Right lobe of liver (tissue), 6 donors: Measurements from ENCODE around the gene CDKL4. TPM values are rescaled to one million over a fixed set of nuclear protein-coding genes. Genes with fewer than 3 reads are reported as not detected.

Experiments
- ATAC-seq, 4 donors: fragments of 200-7000 bp; cut with Tn5 transposase; one replicate each; pipeline ENCODE4 v1.9.1; 2020; ENCODE audit warnings: mild to moderate bottlenecking in 4 of 4, moderate library complexity in 4 of 4
- DNase-seq, 3 donors: peaks; one replicate each; pipeline ENCODE4 v3.0.0-alpha.2; 2020
- H3K27ac ChIP-seq, 3 donors: fragments of 200-600 bp; one replicate each; pipeline ENCODE4 v1.8.0; 2022
- H3K27me3 ChIP-seq, 2 donors: fragments of 200-600 bp; one replicate each; pipeline ENCODE4 v1.8.0; 2022
- H3K36me3 ChIP-seq, 4 donors: fragments of 200-600 bp; sonication (generic) in 1 of 4; one replicate each; pipeline versions ENCODE4 v1.5.1 to v1.8.0; 2017 to 2022; ENCODE audit warnings: control low read depth in 1 of 4
- H3K4me1 ChIP-seq, 4 donors: fragments of 200-600 bp; sonication (generic) in 1 of 4; one replicate each; pipeline versions ENCODE4 v1.5.1 to v1.8.0; 2017 to 2022; ENCODE audit warnings: control low read depth in 1 of 4
- H3K4me3 ChIP-seq, 3 donors: fragments of 200-600 bp; one replicate each; pipeline ENCODE4 v1.8.0; 2022
- H3K9me3 ChIP-seq, 4 donors: fragments of 200-600 bp; sonication (generic) in 1 of 4; one replicate each; pipeline versions ENCODE4 v1.5.1 to v1.8.0; 2017 to 2022; ENCODE audit warnings: control low read depth in 1 of 4
- POLR2A ChIP-seq: fragments of 450-650 bp; IDR thresholded peaks from one replicate; pipeline ENCODE4 v1.6.1; 2017; ENCODE audit warnings: antibody characterized with exemption, mild to moderate bottlenecking
- WGBS: methylation state at CpG from one replicate; pipeline ENCODE4 v1.1.6; 2018; ENCODE audit warnings: low coverage, low lambda C conversion rate; ENCODE audit not compliant: insufficient coverage; ENCODE audit errors: missing lambda C conversion rate; 5-methylcytosine and 5-hydroxymethylcytosine counted together
- intact Hi-C, 2 donors: fragments of 100-400 bp; cut with DNase I; formaldehyde crosslinking; loops; one replicate each; pipeline versions ENCODE4 v1.11.2 to v1.14.1; 2022
- total RNA-seq, 6 experiments: library from RNA; depleted of rRNA in 2 of 6; stranded (reverse); fragments of >200 nt in 2 of 6; fragmentation: NEBNext Ultra II Directional in 3 of 6; extraction: Animal tissue kit (Norgen Biotek cat#: 25700) in 3 of 6; gene quantifications; one replicate each; pipeline versions ENCODE4 v1.1.0 to v1.2.4, GENCODE V29; 2016 to 2023
- TF ChIP-seq, protein P1 (sequence below), 4 donors: fragments of 200-600 bp in 3 of 4; fragments of 450-650 bp in 1 of 4; IDR thresholded peaks; one replicate each; pipeline versions ENCODE4 v1.5.1 to v1.8.0; 2016 to 2022; ENCODE audit warnings: antibody characterized with exemption in 4 of 4, mild to moderate bottlenecking in 2 of 4
- donor health status: DM: no; HTN: yes; CAD: no.
- donor health status: DM: no; HTN: no; CAD: no.
- donor health status: DM: no; HTN: no; CAD: no.
- donor health status: DM: no; HTN: yes; CAD: no.
- donor health status: DM: no; HTN: yes; CAD: no.

The CDKL4 gene
- total RNA-seq, 6 experiments from 2014 or later: 0.18 to 0.27 (median 0.25) TPM; not detected in 3

DNA sequence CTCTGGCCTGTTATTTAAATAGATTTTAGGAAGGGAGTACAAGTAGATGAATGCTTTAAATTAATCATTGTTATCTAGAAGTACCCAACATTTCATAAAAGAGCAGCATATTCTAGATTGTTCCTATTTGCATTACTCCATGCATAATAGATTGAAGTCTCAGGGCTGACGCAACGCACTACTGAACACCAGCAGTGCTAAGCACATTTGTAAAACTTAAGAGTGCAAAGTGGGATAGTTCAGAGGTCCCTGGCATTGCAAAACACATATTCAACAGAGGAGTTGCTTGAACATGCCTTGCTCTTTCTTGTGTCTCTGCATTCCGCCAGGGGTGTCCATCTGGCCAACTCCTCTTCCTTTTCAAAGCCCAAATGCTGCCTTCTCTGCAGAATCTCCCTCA, 22.3 kb downstream of the CDKL4 start:
- H3K4me1 ChIP-seq: no peaks in the 10 kb centered on the region
- no peak for ATAC-seq
- H3K4me3 ChIP-seq: no peak overlapping the region
- DNase-seq: no peak
- no peak for TF ChIP-seq POLR2A
- TF ChIP-seq, protein P1, sequence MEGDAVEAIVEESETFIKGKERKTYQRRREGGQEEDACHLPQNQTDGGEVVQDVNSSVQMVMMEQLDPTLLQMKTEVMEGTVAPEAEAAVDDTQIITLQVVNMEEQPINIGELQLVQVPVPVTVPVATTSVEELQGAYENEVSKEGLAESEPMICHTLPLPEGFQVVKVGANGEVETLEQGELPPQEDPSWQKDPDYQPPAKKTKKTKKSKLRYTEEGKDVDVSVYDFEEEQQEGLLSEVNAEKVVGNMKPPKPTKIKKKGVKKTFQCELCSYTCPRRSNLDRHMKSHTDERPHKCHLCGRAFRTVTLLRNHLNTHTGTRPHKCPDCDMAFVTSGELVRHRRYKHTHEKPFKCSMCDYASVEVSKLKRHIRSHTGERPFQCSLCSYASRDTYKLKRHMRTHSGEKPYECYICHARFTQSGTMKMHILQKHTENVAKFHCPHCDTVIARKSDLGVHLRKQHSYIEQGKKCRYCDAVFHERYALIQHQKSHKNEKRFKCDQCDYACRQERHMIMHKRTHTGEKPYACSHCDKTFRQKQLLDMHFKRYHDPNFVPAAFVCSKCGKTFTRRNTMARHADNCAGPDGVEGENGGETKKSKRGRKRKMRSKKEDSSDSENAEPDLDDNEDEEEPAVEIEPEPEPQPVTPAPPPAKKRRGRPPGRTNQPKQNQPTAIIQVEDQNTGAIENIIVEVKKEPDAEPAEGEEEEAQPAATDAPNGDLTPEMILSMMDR (IDR thresholded peaks at IDR 0.05): no peak
- no peak overlapping the region for H3K27ac ChIP-seq
- H3K27me3 ChIP-seq: no peaks in the 10 kb centered on the region
- 83% methylated on average over 3 of the region's 3 CpGs for WGBS
- H3K9me3 ChIP-seq: no peaks in the 10 kb centered on the region
- no peaks in the 10 kb centered on the region for H3K36me3 ChIP-seq
- intact Hi-C loops: loop anchor here in 1 of 2 donors (10.0 kb wide), 1 partner anchor 167 kb away; no protein-coding TSS in a partner anchor

DNA sequence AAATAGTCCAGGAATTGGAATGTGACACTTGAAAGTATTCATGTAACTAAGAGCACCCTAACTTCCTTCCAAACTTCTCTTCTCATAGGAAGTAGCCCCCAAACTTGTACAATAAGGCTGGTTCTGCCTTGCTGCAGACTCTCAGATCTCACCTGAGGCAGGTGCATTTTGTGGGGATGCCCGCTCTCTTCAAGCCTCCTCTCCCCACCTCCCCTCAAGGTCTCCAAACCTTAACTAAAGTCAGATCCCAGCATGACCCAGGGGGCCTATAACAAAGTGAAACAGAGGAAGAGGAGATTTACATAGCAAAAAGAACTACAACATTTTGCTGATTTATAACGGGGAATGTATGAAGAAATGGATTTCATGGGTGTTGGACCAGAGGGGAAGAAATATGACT, 23.6 kb downstream of the CDKL4 start:
- Histone ChIP-seq H3K27ac (no peak overlapping the region), H3K36me3 (no peaks in the 10 kb centered on the region), H3K4me1 (no peaks in the 10 kb centered on the region), H3K9me3 (no peaks in the 10 kb centered on the region), H3K27me3 (no peaks in the 10 kb centered on the region), H3K4me3 (no peak overlapping the region)
- intact Hi-C loops: loop anchor here in 1 of 2 donors (10.0 kb wide), 1 partner anchor 165 kb away; no protein-coding TSS in a partner anchor
- TF ChIP-seq POLR2A: no peak
- TF ChIP-seq, protein P1 (IDR thresholded peaks at IDR 0.05): no peak
- 90% methylated on average over 2 of the region's 2 CpGs for WGBS
- no peak for ATAC-seq
- no peak for DNase-seq

DNA sequence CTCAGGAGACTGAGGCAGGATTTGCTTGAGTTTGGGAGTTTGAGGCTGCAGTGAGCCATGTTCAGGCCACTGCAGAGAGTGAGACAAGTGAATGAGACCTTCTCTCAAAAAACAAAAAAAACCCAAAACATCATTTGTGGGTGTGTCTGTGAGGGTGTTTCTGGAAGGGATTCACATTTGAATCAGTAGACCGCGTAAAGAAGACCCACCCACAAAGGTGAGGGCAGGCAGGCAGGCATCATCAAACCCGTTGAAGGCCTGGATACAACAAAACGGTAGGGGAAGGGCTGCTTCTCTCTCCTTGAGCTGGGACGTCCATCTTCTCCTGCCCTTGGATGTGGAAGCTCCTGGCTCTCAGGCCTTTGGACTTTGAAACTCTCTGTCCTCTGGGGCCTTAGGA, 25.4 kb downstream of the CDKL4 start:
- no peak overlapping the region for H3K27ac ChIP-seq
- no peaks in the 10 kb centered on the region for H3K4me1 ChIP-seq
- H3K4me3 ChIP-seq: no peak overlapping the region
- no peaks in the 10 kb centered on the region for H3K36me3 ChIP-seq
- no peak for ATAC-seq
- no peaks in the 10 kb centered on the region for H3K27me3 ChIP-seq
- no peak for DNase-seq
- TF ChIP-seq POLR2A: no peak
- H3K9me3 ChIP-seq: no peaks in the 10 kb centered on the region
- WGBS: 93% methylated on average over 4 of the region's 5 CpGs
- intact Hi-C loops: no loop called here

DNA sequence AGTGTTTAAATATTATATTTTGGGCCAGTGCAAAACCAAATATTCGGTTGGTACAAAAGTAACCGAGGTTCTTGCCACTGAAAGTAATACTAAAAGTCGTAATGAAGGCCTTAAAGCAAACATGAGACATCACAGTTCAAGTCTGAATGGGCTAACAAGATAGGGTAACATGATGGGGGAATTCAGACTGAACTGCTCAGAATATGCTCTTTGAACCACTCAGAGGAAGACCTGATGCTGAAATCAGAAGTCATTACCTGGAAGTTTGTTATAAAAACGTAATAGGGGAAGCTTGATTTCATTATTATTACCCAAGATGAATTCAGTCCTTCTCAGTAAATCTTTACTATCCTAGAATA, 26.6 kb downstream of the CDKL4 start:
- no peaks in the 10 kb centered on the region for H3K9me3 ChIP-seq
- no peak overlapping the region for H3K27ac ChIP-seq
- DNase-seq: no peak
- TF ChIP-seq, protein P1 (IDR thresholded peaks at IDR 0.05): no peak
- TF ChIP-seq POLR2A: no peak
- 66% methylated on average over 4 of the region's 4 CpGs for WGBS
- H3K4me3 ChIP-seq: no peak overlapping the region
- no peak for ATAC-seq
- no peaks in the 10 kb centered on the region for H3K4me1 ChIP-seq
- intact Hi-C loops: no loop called here
- no peaks in the 10 kb centered on the region for H3K36me3 ChIP-seq
- no peaks in the 10 kb centered on the region for H3K27me3 ChIP-seq

DNA sequence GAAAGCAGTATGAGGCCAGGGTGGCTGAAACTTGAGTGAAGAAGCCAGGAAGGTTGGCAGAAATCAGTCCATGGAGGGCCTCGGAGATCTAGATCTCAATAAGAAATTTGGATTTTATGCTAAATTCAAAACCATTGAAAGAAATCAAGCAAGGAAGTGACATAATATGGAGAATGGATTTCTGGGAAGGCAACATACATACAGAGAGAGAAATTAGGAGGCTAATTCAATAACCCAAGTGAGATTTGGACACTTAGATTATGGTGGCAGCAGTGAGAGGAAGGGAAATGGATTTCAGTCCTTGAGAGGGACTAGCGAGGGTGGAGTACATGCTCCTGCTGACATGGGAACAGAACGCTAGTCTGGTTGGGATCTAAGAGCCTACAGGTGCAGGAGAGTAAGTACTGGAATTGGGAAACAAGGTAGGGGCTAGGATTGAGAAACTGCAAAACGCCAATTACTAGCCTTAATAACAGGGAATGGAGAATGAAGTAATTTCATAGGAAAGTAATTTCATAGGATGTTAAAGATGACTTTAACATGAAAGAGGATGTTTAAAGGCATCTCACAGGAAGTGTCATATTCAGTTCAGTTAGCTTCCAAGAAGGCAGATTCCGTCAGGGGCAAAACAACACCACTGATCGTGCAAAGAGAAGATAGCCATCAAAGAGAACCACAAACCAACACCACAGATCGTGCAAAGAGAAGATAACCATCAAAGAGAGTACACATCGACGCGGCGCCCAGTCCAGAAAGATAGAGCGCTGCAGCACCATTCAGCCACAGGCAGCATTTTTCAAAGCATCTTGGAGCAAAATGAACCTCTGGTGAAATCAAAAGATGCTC, 27.2 kb downstream of the CDKL4 start:
- Histone ChIP-seq H3K4me1 (no peaks in the 10 kb centered on the region), H3K4me3 (no peak overlapping the region), H3K27ac (no peak overlapping the region), H3K9me3 (no peaks in the 10 kb centered on the region), H3K27me3 (no peaks in the 10 kb centered on the region), H3K36me3 (no peaks in the 10 kb centered on the region)
- 63% methylated on average over 12 of the region's 12 CpGs for WGBS
- ATAC-seq (peak in 3 of 4 donors; percentile 40 to 49 (median 43)), DNase-seq (no peak)
- no peak for TF ChIP-seq POLR2A
- TF ChIP-seq, protein P1 (IDR thresholded peaks at IDR 0.05): no peak
- intact Hi-C loops: no loop called here
